ENCODE results near the gene CCT5. TPM values are rescaled to one million over a fixed set of nuclear protein-coding genes. Genes with fewer than 3 reads are reported as not detected.

The CCT5 gene
- total RNA-seq, 1 experiment from 2014 or later: 532 TPM

DNA sequence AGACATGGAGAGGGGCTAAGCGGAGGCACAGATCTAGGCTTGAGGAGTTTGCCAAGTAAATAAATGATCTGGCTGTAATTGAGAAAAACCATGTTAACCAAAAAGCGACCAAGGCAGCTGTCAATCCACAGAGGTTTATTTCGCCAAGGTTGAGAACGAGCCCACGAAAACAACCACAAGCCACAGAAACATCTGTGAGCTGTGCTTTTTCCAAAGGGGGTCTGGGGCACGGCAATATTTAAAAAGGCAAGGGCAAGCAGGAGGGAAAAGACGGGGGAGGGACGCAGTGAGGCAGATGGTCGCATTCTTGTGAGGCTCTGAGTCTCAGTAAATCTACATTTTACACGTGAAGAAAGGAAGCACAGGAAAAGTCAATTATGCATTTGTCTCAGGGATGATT is 25.4 kb downstream of the CCT5 start:
- peaks cover 0 to 7% (median 5%) of the 10 kb centered on the region in 3 experiments; a peak in 3 of 7 replicates for H3K36me3 Mint-ChIP-seq (ENCODE audit: insufficient read depth in 1 of 3, low read depth in 3 of 3)
- no peak overlapping the region for H2AFZ ChIP-seq (ENCODE audit: low read length)
- no peak overlapping the region for H3K18ac ChIP-seq (ENCODE audit: insufficient read length, low read depth, low read length)
- no peak overlapping the region for H2BK20ac ChIP-seq (ENCODE audit: low read depth, low read length, poor library complexity, severe bottlenecking)
- H2BK12ac ChIP-seq (ENCODE audit: insufficient read length, low read depth, low read length): no peak overlapping the region
- DNase-seq: no peak
- H3K27ac Mint-ChIP-seq: peak overlapping the region; percentile 34 to 82 (median 55); a peak in 6 of 7 replicates
- H3K4me2 ChIP-seq (ENCODE audit: insufficient read depth, insufficient read length, low read length): no peak overlapping the region
- no CpG with 5 or more reads among the region's 10 CpGs for WGBS (ENCODE audit: extremely low coverage, insufficient read length, low lambda C conversion rate)
- no peaks in the 10 kb centered on the region for H3K79me2 ChIP-seq (ENCODE audit: insufficient read depth, low read length)
- H3K4ac ChIP-seq (ENCODE audit: low read depth, low read length): no peak overlapping the region
- H3K4me3 Mint-ChIP-seq: no peak overlapping the region
- no peak overlapping the region for H4K5ac ChIP-seq (ENCODE audit: insufficient read length, low read depth, low read length)
- no peak overlapping the region for H2BK5ac ChIP-seq (ENCODE audit: insufficient read length, low read length)
- no peaks in the 10 kb centered on the region for H3K79me1 ChIP-seq (ENCODE audit: insufficient read depth, low read depth, low read length, poor library complexity, severe bottlenecking)
- H2BK15ac ChIP-seq (ENCODE audit: low read depth, low read length): no peak overlapping the region
- peaks cover 26 to 29% of the 10 kb centered on the region in 2 experiments for H3K4me1 Mint-ChIP-seq
- peaks cover 4% of the 10 kb centered on the region; the same call in 1 of the 2 replicates for H3K4me1 ChIP-seq (ENCODE audit: insufficient read depth, low read length)
- H3K23ac ChIP-seq (ENCODE audit: insufficient read length, low read depth, low read length): no peak overlapping the region
- no peak overlapping the region for H3K9ac ChIP-seq (ENCODE audit: extremely low read depth, insufficient read length, low read length)
- H3T11ph ChIP-seq (ENCODE audit: low read length): no peak overlapping the region
- no peak overlapping the region for H4K91ac ChIP-seq (ENCODE audit: insufficient read length, low read depth, low read length)
- no peak overlapping the region for H4K8ac ChIP-seq (replicated peaks; ENCODE audit: insufficient read length, low read depth, low read length)
- H3K27me3 ChIP-seq (ENCODE audit: insufficient read depth, low read length): no peaks in the 10 kb centered on the region
- no peak overlapping the region for H3K14ac ChIP-seq (ENCODE audit: insufficient read depth, low read length)
- H3K9me3 Mint-ChIP-seq: peaks cover 3 to 6% of the 10 kb centered on the region in 2 experiments; a peak in 4 of 5 replicates
- no peaks in the 10 kb centered on the region for H4K20me1 ChIP-seq (ENCODE audit: control insufficient read depth, insufficient read depth, insufficient read length)
- H3K27ac ChIP-seq (ENCODE audit: insufficient read length, low read depth, low read length): no peak overlapping the region
- no peaks in the 10 kb centered on the region for H3K9me3 ChIP-seq (ENCODE audit: control insufficient read depth, low read depth, low read length)
- H3K56ac ChIP-seq (ENCODE audit: insufficient read length, low read depth, low read length): no peak overlapping the region
- TF ChIP-seq, protein P1, sequence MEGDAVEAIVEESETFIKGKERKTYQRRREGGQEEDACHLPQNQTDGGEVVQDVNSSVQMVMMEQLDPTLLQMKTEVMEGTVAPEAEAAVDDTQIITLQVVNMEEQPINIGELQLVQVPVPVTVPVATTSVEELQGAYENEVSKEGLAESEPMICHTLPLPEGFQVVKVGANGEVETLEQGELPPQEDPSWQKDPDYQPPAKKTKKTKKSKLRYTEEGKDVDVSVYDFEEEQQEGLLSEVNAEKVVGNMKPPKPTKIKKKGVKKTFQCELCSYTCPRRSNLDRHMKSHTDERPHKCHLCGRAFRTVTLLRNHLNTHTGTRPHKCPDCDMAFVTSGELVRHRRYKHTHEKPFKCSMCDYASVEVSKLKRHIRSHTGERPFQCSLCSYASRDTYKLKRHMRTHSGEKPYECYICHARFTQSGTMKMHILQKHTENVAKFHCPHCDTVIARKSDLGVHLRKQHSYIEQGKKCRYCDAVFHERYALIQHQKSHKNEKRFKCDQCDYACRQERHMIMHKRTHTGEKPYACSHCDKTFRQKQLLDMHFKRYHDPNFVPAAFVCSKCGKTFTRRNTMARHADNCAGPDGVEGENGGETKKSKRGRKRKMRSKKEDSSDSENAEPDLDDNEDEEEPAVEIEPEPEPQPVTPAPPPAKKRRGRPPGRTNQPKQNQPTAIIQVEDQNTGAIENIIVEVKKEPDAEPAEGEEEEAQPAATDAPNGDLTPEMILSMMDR (conservative IDR thresholded peaks at IDR 0.05): no peak
- no peak overlapping the region for H2BK120ac ChIP-seq (ENCODE audit: low read depth, low read length, poor library complexity, severe bottlenecking)
- no peaks in the 10 kb centered on the region for H3K23me2 ChIP-seq (ENCODE audit: insufficient read length, low read depth, low read length, poor library complexity, severe bottlenecking)
- H3K27me3 Mint-ChIP-seq (ENCODE audit: low read depth): no peaks in the 10 kb centered on the region; the same call in 1 of the 2 replicates
- H2AK5ac ChIP-seq (ENCODE audit: insufficient read length, low read length): no peak overlapping the region

Data from H9 (cell line).